ENCODE data around the gene SLC9C1. TPM values are rescaled to one million over a fixed set of nuclear protein-coding genes. Genes with fewer than 3 reads are reported as not detected.
A peak's percentile ranks its signal among the peaks of the same experiment; 100 is the strongest.

Gene SLC9C1
- total RNA-seq, 3 donors from 2014 or later = 0.15 to 0.48 TPM; not detected in 1

- DNase-seq (ENCODE audit: low spot score in 2 of 2) = no peak
- H3K4me1 ChIP-seq = no peaks in the 10 kb centered on the region
- intact Hi-C loops (cut with DNase I; ENCODE audit: low total_unique reads) = no loop called here
- TF ChIP-seq POLR2AphosphoS5 (IDR thresholded peaks at IDR 0.05) = no peak
- TF ChIP-seq POLR2A (IDR thresholded peaks at IDR 0.05) = no peak
- no peak for TF ChIP-seq CTCF (IDR thresholded peaks at IDR 0.05)
- peak overlapping the region in 1 of 3 donors; percentile 7 for H3K4me3 ChIP-seq
- H3K27ac ChIP-seq = no peak overlapping the region
- H3K27me3 ChIP-seq = peaks cover 0 to 4% of the 10 kb centered on the region in 2 donors
- H3K9me3 ChIP-seq = no peaks in the 10 kb centered on the region
- no peaks in the 10 kb centered on the region for H3K36me3 ChIP-seq
Observed at GRCh38 chr3:112338021-112338726, 44.2 kb upstream of the SLC9C1 start.

GRCh38 chr3:112335434-112335781 is 41.4 kb upstream of the SLC9C1 start:
- peak overlapping the region; percentile 79 to 81 for H3K27ac ChIP-seq
- H3K27me3 ChIP-seq = peaks cover 0 to 7% of the 10 kb centered on the region in 2 donors
- H3K4me1 ChIP-seq = no peaks in the 10 kb centered on the region
- intact Hi-C loops (cut with DNase I; ENCODE audit: low total_unique reads) = no loop called here
- no peaks in the 10 kb centered on the region for H3K9me3 ChIP-seq
- TF ChIP-seq POLR2AphosphoS5 (IDR thresholded peaks at IDR 0.05) = no peak
- H3K36me3 ChIP-seq = no peaks in the 10 kb centered on the region
- peak overlapping the region in 2 of 3 donors; percentile 59 to 68 for H3K4me3 ChIP-seq
- no peak for DNase-seq (ENCODE audit: low spot score in 2 of 2)

GRCh38 chr3:112334691-112335433 is 40.8 kb upstream of the SLC9C1 start:
- no peak for TF ChIP-seq POLR2A (IDR thresholded peaks at IDR 0.05)
- no peak for TF ChIP-seq POLR2AphosphoS5 (IDR thresholded peaks at IDR 0.05)
- TF ChIP-seq CTCF (IDR thresholded peaks at IDR 0.05) = no peak
- peaks cover 0 to 7% of the 10 kb centered on the region in 2 donors for H3K27me3 ChIP-seq
- H3K4me1 ChIP-seq = no peaks in the 10 kb centered on the region
- H3K9me3 ChIP-seq = no peaks in the 10 kb centered on the region
- no peak for DNase-seq (ENCODE audit: low spot score in 2 of 2)
- H3K36me3 ChIP-seq = no peaks in the 10 kb centered on the region
- intact Hi-C loops (cut with DNase I; ENCODE audit: low total_unique reads) = no loop called here
- peak overlapping the region; percentile 79 to 81 for H3K27ac ChIP-seq
- H3K4me3 ChIP-seq = peak overlapping the region; percentile 59 to 68 (median 65)

- H3K27me3 ChIP-seq = peaks cover 0 to 7% of the 10 kb centered on the region in 2 donors
- peak overlapping the region; percentile 79 to 81 for H3K27ac ChIP-seq
- H3K36me3 ChIP-seq = no peaks in the 10 kb centered on the region
- H3K9me3 ChIP-seq = no peaks in the 10 kb centered on the region
- intact Hi-C loops (cut with DNase I; ENCODE audit: low total_unique reads) = no loop called here
- H3K4me1 ChIP-seq = no peaks in the 10 kb centered on the region
- peak overlapping the region; percentile 59 to 68 (median 65) for H3K4me3 ChIP-seq
- no peak for DNase-seq (ENCODE audit: low spot score in 2 of 2)
- TF ChIP-seq POLR2AphosphoS5 (IDR thresholded peaks at IDR 0.05) (peak in 1 of 3 donors; percentile 1), POLR2A (IDR thresholded peaks at IDR 0.05) (no peak), CTCF (IDR thresholded peaks at IDR 0.05) (no peak)
Observed at GRCh38 chr3:112333381-112334317, 39.6 kb upstream of the SLC9C1 start.

- peak; percentile 54 to 62 for DNase-seq (ENCODE audit: low spot score in 2 of 2)
- Histone ChIP-seq H3K4me1 (no peaks in the 10 kb centered on the region), H3K9me3 (no peaks in the 10 kb centered on the region), H3K4me3 (peak within 1 kb of the TSS; percentile 59 to 68 (median 65)), H3K36me3 (no peaks in the 10 kb centered on the region), H3K27me3 (peaks cover 0 to 7% of the 10 kb centered on the region in 2 donors), H3K27ac (peak within 1 kb of the TSS; percentile 79 to 81)
- TF ChIP-seq POLR2AphosphoS5 (IDR thresholded peaks at IDR 0.05) = peak in 1 of 3 donors; percentile 57
- no peak for TF ChIP-seq CTCF (IDR thresholded peaks at IDR 0.05)
- TF ChIP-seq POLR2A (IDR thresholded peaks at IDR 0.05) = no peak
- intact Hi-C loops (cut with DNase I; ENCODE audit: low total_unique reads) = no loop called here
Observed at GRCh38 chr3:112333002-112333380, 39.0 kb upstream of the SLC9C1 start, which contains the start of gene CD200. CD200 (plus strand) TSS chr3:112333156; CDS start chr3:112333213, 57 bp downstream.
